Trophoblast cell (in vitro differentiated cells and primary cell): ENCODE data around the gene HLA-DRB1.

Source experiments
- DNase-seq, 2 donors: peaks; one replicate each; pipeline ENCODE4 v3.0.0-alpha.2; 2016
- H2AFZ ChIP-seq: 2 replicates; pipeline ENCODE4 v1.6.1; 2013; ENCODE audit warnings: low read length, moderate library complexity, mild to moderate bottlenecking; ENCODE audit not compliant: insufficient read depth, poor library complexity
- H2AK5ac ChIP-seq: 2 replicates; pipeline ENCODE4 v1.6.1; 2013; ENCODE audit warnings: mild to moderate bottlenecking, low read length
- H2BK120ac ChIP-seq: 2 replicates; pipeline ENCODE4 v1.6.1; 2013; ENCODE audit warnings: low read length, mild to moderate bottlenecking, moderate library complexity; ENCODE audit not compliant: insufficient read depth, poor library complexity
- H2BK12ac ChIP-seq: 2 replicates; pipeline ENCODE4 v1.6.1; 2013; ENCODE audit warnings: mild to moderate bottlenecking, low read length, moderate library complexity
- H2BK5ac ChIP-seq: 2 replicates; pipeline ENCODE4 v1.6.1; 2013; ENCODE audit warnings: low read length, low read depth, moderate library complexity, mild to moderate bottlenecking; ENCODE audit not compliant: poor library complexity
- H3K14ac ChIP-seq: 2 replicates; pipeline ENCODE4 v1.6.1; 2013; ENCODE audit warnings: mild to moderate bottlenecking, low read length
- H3K18ac ChIP-seq: 2 replicates; pipeline ENCODE4 v1.6.1; 2013; ENCODE audit warnings: mild to moderate bottlenecking, low read length
- H3K23ac ChIP-seq: 2 replicates; pipeline ENCODE4 v1.6.1; 2013; ENCODE audit warnings: low read length
- H3K27ac ChIP-seq: 2 replicates; pipeline ENCODE4 v1.5.1; 2013; ENCODE audit warnings: low read depth, mild to moderate bottlenecking, inconsistent platforms, low read length, moderate library complexity
- H3K27me3 ChIP-seq: 2 replicates; pipeline ENCODE4 v1.6.1; 2013; ENCODE audit warnings: inconsistent platforms, mild to moderate bottlenecking, low read length, moderate library complexity; ENCODE audit not compliant: insufficient read depth
- H3K36me3 ChIP-seq, 2 experiments: 1 replicate in 1 of 2; 2 replicates in 1 of 2; pipeline ENCODE4 v1.6.1; 2013; ENCODE audit warnings: low read length in 2 of 2, mild to moderate bottlenecking in 2 of 2, moderate library complexity in 1 of 2; ENCODE audit not compliant: insufficient read depth in 2 of 2, control insufficient read depth in 1 of 2
- H3K4ac ChIP-seq: 2 replicates; pipeline ENCODE4 v1.6.1; 2013; ENCODE audit warnings: low read depth, mild to moderate bottlenecking, low read length, moderate library complexity
- H3K4me1 ChIP-seq, 2 experiments: 1 replicate in 1 of 2; 2 replicates in 1 of 2; pipeline ENCODE4 v1.6.1; 2013; ENCODE audit warnings: low read length in 2 of 2, mild to moderate bottlenecking in 2 of 2, moderate library complexity in 1 of 2; ENCODE audit not compliant: insufficient read depth in 2 of 2, control insufficient read depth in 1 of 2
- H3K4me2 ChIP-seq: 2 replicates; pipeline ENCODE4 v1.6.1; 2013; ENCODE audit warnings: inconsistent platforms, mild to moderate bottlenecking, low read length, moderate library complexity
- H3K4me3 ChIP-seq: 2 replicates; pipeline ENCODE4 v1.5.1; 2013; ENCODE audit warnings: mild to moderate bottlenecking, low read depth, low read length, inconsistent platforms
- H3K79me1 ChIP-seq: one replicate; pipeline ENCODE4 v1.6.1; 2013; ENCODE audit warnings: low read length
- H3K79me2 ChIP-seq: 2 replicates; pipeline ENCODE4 v1.6.1; 2013; ENCODE audit warnings: low read length, mild to moderate bottlenecking; ENCODE audit not compliant: control insufficient read depth, insufficient read depth, poor library complexity
- H3K9ac ChIP-seq: 2 replicates; pipeline ENCODE4 v1.6.1; 2013; ENCODE audit warnings: mild to moderate bottlenecking, low read length
- H3K9me3 ChIP-seq: 2 replicates; pipeline ENCODE4 v1.6.1; 2013; ENCODE audit warnings: low read depth, mild to moderate bottlenecking, control low read depth, inconsistent platforms, low read length; ENCODE audit not compliant: insufficient read depth
- H4K12ac ChIP-seq: 2 replicates; pipeline ENCODE4 v1.6.1; 2013; ENCODE audit warnings: low read depth, mild to moderate bottlenecking, low read length, moderate library complexity
- H4K8ac ChIP-seq: 2 replicates; pipeline ENCODE4 v1.6.1; 2013; ENCODE audit warnings: low read depth, mild to moderate bottlenecking, low read length, moderate library complexity
- H4K91ac ChIP-seq: one replicate; pipeline ENCODE4 v1.6.1; 2013; ENCODE audit warnings: low read depth, mild to moderate bottlenecking, low read length, moderate library complexity
- WGBS: extraction: QIAGEN DNeasy Blood & Tissue Kit; methylation state at CpG from one replicate; pipeline ENCODE4 v1.1.7; 2013; ENCODE audit warnings: missing lambda C conversion rate; ENCODE audit not compliant: insufficient read length, insufficient coverage; ENCODE audit errors: extremely low coverage; 5-methylcytosine and 5-hydroxymethylcytosine counted together

Gene HLA-DRB1

GRCh38 chr6:32621372-32621771 lies 31.7 kb upstream of the HLA-DRB1 start:
- H3K18ac ChIP-seq = no peak overlapping the region
- no CpG with 5 or more reads among the region's 3 CpGs for WGBS
- H4K91ac ChIP-seq = no peak overlapping the region
- no peaks in the 10 kb centered on the region for H3K79me2 ChIP-seq
- no peak overlapping the region for H2AFZ ChIP-seq
- H3K27me3 ChIP-seq = no peaks in the 10 kb centered on the region
- no peak overlapping the region for H3K9ac ChIP-seq
- H3K4me3 ChIP-seq = no peak overlapping the region
- H3K4me2 ChIP-seq = no peak overlapping the region
- H3K27ac ChIP-seq = no peak overlapping the region
- H4K12ac ChIP-seq = no peak overlapping the region
- H3K79me1 ChIP-seq = no peaks in the 10 kb centered on the region
- H3K4me1 ChIP-seq = no peaks in the 10 kb centered on the region
- no peak overlapping the region for H3K14ac ChIP-seq
- H3K36me3 ChIP-seq = no peaks in the 10 kb centered on the region
- H3K23ac ChIP-seq = no peak overlapping the region
- no peak overlapping the region for H4K8ac ChIP-seq
- no peak overlapping the region for H2BK5ac ChIP-seq
- no peak overlapping the region for H2AK5ac ChIP-seq
- H3K9me3 ChIP-seq = no peaks in the 10 kb centered on the region
- no peak overlapping the region for H2BK12ac ChIP-seq
- H3K4ac ChIP-seq = no peak overlapping the region
- H2BK120ac ChIP-seq = no peak overlapping the region
- DNase-seq = no peak

GRCh38 chr6:32617751-32618150 lies 28.1 kb upstream of the HLA-DRB1 start:
- H2BK120ac ChIP-seq = no peak overlapping the region
- H3K79me1 ChIP-seq = no peaks in the 10 kb centered on the region
- no peak overlapping the region for H2AK5ac ChIP-seq
- H3K79me2 ChIP-seq = no peaks in the 10 kb centered on the region
- H3K27ac ChIP-seq = no peak overlapping the region
- no peak overlapping the region for H3K4ac ChIP-seq
- WGBS = no CpG with 5 or more reads among the region's 1 CpG
- no peak overlapping the region for H4K91ac ChIP-seq
- H3K18ac ChIP-seq = no peak overlapping the region
- no peak for DNase-seq
- H4K12ac ChIP-seq = no peak overlapping the region
- no peak overlapping the region for H3K4me2 ChIP-seq
- no peak overlapping the region for H3K4me3 ChIP-seq
- H3K27me3 ChIP-seq = no peaks in the 10 kb centered on the region
- no peak overlapping the region for H2BK12ac ChIP-seq
- H2AFZ ChIP-seq = no peak overlapping the region
- H3K9me3 ChIP-seq = no peaks in the 10 kb centered on the region
- no peaks in the 10 kb centered on the region for H3K4me1 ChIP-seq
- H4K8ac ChIP-seq = no peak overlapping the region
- no peaks in the 10 kb centered on the region for H3K36me3 ChIP-seq
- no peak overlapping the region for H3K23ac ChIP-seq
- H3K14ac ChIP-seq = no peak overlapping the region
- H3K9ac ChIP-seq = no peak overlapping the region
- no peak overlapping the region for H2BK5ac ChIP-seq

GRCh38 chr6:32615885-32616532 lies 26.4 kb upstream of the HLA-DRB1 start:
- H3K79me2 ChIP-seq = no peaks in the 10 kb centered on the region
- no peak overlapping the region for H4K8ac ChIP-seq
- H2AFZ ChIP-seq = no peak overlapping the region
- no peak overlapping the region for H3K4me2 ChIP-seq
- no CpG with 5 or more reads among the region's 3 CpGs for WGBS
- no peak overlapping the region for H3K9ac ChIP-seq
- H3K23ac ChIP-seq = no peak overlapping the region
- H3K36me3 ChIP-seq = no peaks in the 10 kb centered on the region
- no peak overlapping the region for H2BK120ac ChIP-seq
- H3K27me3 ChIP-seq = no peaks in the 10 kb centered on the region
- no peaks in the 10 kb centered on the region for H3K4me1 ChIP-seq
- no peaks in the 10 kb centered on the region for H3K9me3 ChIP-seq
- H4K91ac ChIP-seq = no peak overlapping the region
- no peak overlapping the region for H4K12ac ChIP-seq
- H3K79me1 ChIP-seq = no peaks in the 10 kb centered on the region
- no peak overlapping the region for H3K14ac ChIP-seq
- no peak overlapping the region for H3K27ac ChIP-seq
- no peak for DNase-seq
- H3K4me3 ChIP-seq = no peak overlapping the region
- H3K4ac ChIP-seq = no peak overlapping the region
- no peak overlapping the region for H2BK5ac ChIP-seq
- H2AK5ac ChIP-seq = no peak overlapping the region
- H3K18ac ChIP-seq = no peak overlapping the region
- H2BK12ac ChIP-seq = no peak overlapping the region

DNA sequence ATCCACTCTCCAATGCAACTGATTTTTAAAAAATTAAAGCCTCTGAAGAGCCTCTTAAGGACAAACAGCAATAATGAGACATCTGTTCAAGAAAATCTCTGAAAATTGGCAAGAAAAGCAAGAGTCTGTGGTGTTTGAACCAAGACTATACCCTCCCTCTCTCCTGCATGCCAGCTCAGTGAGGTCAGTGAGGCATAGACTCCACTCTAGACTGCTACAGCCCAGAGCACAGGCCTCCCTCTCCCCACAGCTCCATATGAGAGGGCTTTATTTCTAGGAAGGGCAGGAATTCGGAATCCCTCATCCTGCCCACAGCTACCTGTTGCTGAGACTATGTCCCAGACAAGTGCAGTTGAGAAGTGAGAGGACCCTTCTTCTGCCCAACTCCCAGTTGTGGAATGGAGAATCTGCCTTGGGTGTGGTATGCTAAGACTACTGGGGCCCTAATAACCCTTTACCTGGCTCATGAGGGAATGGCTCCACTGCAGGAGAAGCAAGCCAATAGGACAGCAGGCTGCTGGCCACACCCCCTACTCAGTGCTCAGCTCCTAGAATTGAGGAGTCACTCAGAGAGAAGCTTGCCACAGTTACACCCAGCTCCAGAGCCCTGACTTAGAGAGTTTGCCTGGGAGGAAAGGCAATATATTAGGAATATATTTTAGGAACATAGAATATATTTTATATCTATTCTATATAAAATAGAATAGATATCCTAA lies 24.9 kb upstream of the HLA-DRB1 start:
- Histone ChIP-seq H3K79me2 (no peaks in the 10 kb centered on the region), H2AK5ac (no peak overlapping the region), H4K8ac (no peak overlapping the region), H3K14ac (no peak overlapping the region), H2AFZ (no peak overlapping the region), H3K9ac (no peak overlapping the region), H3K4me1 (peaks cover 0 to 2% of the 10 kb centered on the region in 2 experiments), H3K36me3 (no peaks in the 10 kb centered on the region), H3K4me2 (no peak overlapping the region), H4K91ac (no peak overlapping the region), H3K27me3 (no peaks in the 10 kb centered on the region), H3K4ac (no peak overlapping the region), H3K23ac (no peak overlapping the region), H3K18ac (no peak overlapping the region), H4K12ac (no peak overlapping the region), H2BK5ac (no peak overlapping the region), H3K27ac (no peak overlapping the region), H3K79me1 (no peaks in the 10 kb centered on the region), H3K4me3 (no peak overlapping the region), H3K9me3 (no peaks in the 10 kb centered on the region), H2BK12ac (no peak overlapping the region), H2BK120ac (no peak overlapping the region)
- no peak for DNase-seq
- no CpG with 5 or more reads among the region's 1 CpG for WGBS
